Endothelial cell of umbilical vein (primary cell): ENCODE results near the gene NADSYN1.

ENCODE experiments used
- MYC ChIP-seq: IDR thresholded peaks from one replicate; pipeline ENCODE4 v1.6.1; 2011; ENCODE audit warnings: mild to moderate bottlenecking, low read depth, low read length
- POLR2A ChIP-seq: IDR thresholded peaks from 2 replicates; pipeline ENCODE4 v1.6.1; 2012; ENCODE audit warnings: low read depth, mild to moderate bottlenecking, control low read depth, low read length
- POLR2AphosphoS5 ChIP-seq: IDR thresholded peaks from 2 replicates; pipeline ENCODE4 v1.6.1; 2012; ENCODE audit warnings: low read depth, mild to moderate bottlenecking, control low read depth, low read length, moderate library complexity; ENCODE audit not compliant: insufficient read depth
- TF ChIP-seq, protein P1 (sequence below), 2 donors: IDR thresholded peaks; 1 replicate in 1 of 2; 2 replicates in 1 of 2; pipeline ENCODE4 v1.5.1; 2011; ENCODE audit warnings: low read length in 2 of 2, mild to moderate bottlenecking in 2 of 2, moderate library complexity in 2 of 2, control low read depth in 1 of 2, inconsistent platforms in 1 of 2, low read depth in 1 of 2; ENCODE audit not compliant: insufficient read depth in 1 of 2; ENCODE audit errors: extremely low read depth in 1 of 2

DNA sequence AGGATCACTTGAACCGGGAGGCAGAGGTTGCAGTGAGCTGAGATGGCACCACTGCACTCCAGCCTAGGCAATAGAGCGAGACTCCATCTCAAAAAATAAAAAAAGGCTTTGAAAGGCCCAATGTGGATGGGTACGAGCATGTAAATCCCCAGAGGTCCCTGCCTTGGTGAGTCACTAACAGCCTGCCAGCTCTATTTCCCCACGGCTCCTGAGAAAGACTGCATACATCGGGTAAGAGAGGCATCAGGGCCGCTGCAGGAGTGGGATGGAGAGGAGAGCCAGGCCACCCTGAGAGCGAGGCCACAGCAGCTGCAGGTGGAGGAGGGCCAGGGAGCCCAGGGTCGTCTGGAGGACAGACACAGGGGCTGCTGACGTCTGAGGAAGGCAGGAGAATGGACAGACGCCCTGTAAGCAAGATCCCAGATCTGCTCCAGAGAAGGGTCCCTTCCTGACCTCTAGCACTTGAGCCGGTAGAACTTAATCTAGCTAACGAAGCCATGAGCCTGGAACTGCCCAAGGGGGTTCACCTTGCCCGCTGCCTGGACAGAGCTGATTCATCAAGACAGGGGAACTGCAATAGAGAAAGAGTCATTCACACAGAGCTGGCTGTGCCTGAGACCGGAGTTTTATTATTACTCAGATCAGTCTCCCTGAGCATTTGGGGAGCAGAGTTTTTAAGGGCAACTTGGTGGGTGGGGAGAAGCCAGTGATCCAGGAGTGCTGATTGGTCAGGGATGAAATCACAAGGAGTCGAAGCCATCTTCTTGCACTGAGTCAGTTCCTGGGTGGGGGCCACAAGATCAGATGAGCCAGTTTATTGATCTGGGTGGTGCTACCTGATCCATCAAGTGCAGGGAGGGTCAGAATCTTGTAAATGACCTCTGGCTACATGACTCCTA lies 90.1 kb downstream of the NADSYN1 start:
- TF ChIP-seq MYC (no peak), POLR2AphosphoS5 (no peak), POLR2A (no peak)
- TF ChIP-seq, protein P1, sequence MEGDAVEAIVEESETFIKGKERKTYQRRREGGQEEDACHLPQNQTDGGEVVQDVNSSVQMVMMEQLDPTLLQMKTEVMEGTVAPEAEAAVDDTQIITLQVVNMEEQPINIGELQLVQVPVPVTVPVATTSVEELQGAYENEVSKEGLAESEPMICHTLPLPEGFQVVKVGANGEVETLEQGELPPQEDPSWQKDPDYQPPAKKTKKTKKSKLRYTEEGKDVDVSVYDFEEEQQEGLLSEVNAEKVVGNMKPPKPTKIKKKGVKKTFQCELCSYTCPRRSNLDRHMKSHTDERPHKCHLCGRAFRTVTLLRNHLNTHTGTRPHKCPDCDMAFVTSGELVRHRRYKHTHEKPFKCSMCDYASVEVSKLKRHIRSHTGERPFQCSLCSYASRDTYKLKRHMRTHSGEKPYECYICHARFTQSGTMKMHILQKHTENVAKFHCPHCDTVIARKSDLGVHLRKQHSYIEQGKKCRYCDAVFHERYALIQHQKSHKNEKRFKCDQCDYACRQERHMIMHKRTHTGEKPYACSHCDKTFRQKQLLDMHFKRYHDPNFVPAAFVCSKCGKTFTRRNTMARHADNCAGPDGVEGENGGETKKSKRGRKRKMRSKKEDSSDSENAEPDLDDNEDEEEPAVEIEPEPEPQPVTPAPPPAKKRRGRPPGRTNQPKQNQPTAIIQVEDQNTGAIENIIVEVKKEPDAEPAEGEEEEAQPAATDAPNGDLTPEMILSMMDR (IDR thresholded peaks at IDR 0.05; ENCODE audit: extremely low read depth in 1 of 2, insufficient read depth in 1 of 2, low read depth in 1 of 2, low read length in 2 of 2) = no peak
